Stimulated activated CD8-positive, alpha-beta memory T cell treated with anti-CD3 and anti-CD28 coated beads, Interleukin-12 subunit alpha, Interleukin-12 subunit beta, amount 100 ng/mL, for 4 hours (primary cell): Measurements from ENCODE around the gene DUSP5.
"Not testable (repeated sequence)": the region's sequence is repeated elsewhere in the genome, so short reads cannot be mapped to it uniquely, and the experiment has no call there.

ENCODE experiments used
- DNase-seq: peaks from one replicate; pipeline ENCODE4 v3.0.0-alpha.2; 2020; ENCODE audit warnings: low read depth

Gene DUSP5

GRCh38 chr10:110497438-110498086 lies at the start of gene DUSP5:
Gene DUSP5, plus strand, starts transcription at chr10:110497907. Its CDS starts 215 bp downstream, at chr10:110498122.
- peak; percentile 93 for DNase-seq

- no peak for DNase-seq
Observed at GRCh38 chr10:110448682-110449418, 48.9 kb upstream of the DUSP5 start.

GRCh38 chr10:110455446-110455845 lies 42.3 kb upstream of the DUSP5 start:
- peak; percentile 17 for DNase-seq

- no peak for DNase-seq
Observed at GRCh38 chr10:110456046-110456445, 41.7 kb upstream of the DUSP5 start.

- no peak for DNase-seq
Observed at GRCh38 chr10:110456523-110457091, 41.1 kb upstream of the DUSP5 start.

GRCh38 chr10:110457851-110458250 lies 39.9 kb upstream of the DUSP5 start:
- no peak for DNase-seq

GRCh38 chr10:110458266-110458920 lies 39.3 kb upstream of the DUSP5 start:
- DNase-seq = no peak

GRCh38 chr10:110459600-110459999 lies 38.1 kb upstream of the DUSP5 start:
- no peak for DNase-seq

GRCh38 chr10:110460111-110460809 lies 37.4 kb upstream of the DUSP5 start:
- DNase-seq = peak; percentile 66

GRCh38 chr10:110461088-110461487 lies 36.6 kb upstream of the DUSP5 start:
- no peak for DNase-seq

GRCh38 chr10:110461530-110461929 lies 36.2 kb upstream of the DUSP5 start:
- no peak for DNase-seq

- no peak for DNase-seq
Observed at GRCh38 chr10:110462166-110463095, 35.3 kb upstream of the DUSP5 start.

GRCh38 chr10:110468258-110468657 lies 29.4 kb upstream of the DUSP5 start:
- DNase-seq = not testable (repeated sequence)

- not testable (repeated sequence) for DNase-seq
Observed at GRCh38 chr10:110470541-110470940, 27.2 kb upstream of the DUSP5 start.

GRCh38 chr10:110471566-110472139 lies 26.1 kb upstream of the DUSP5 start:
- DNase-seq = no peak

- DNase-seq = no peak
Observed at GRCh38 chr10:110474017-110474416, 23.7 kb upstream of the DUSP5 start.

GRCh38 chr10:110474826-110475225 lies 22.9 kb upstream of the DUSP5 start:
- no peak for DNase-seq

- no peak for DNase-seq
Observed at GRCh38 chr10:110475722-110476515, 21.8 kb upstream of the DUSP5 start.

GRCh38 chr10:110479710-110480109 lies 18.0 kb upstream of the DUSP5 start:
- no peak for DNase-seq

- no peak for DNase-seq
Observed at GRCh38 chr10:110480387-110480786, 17.3 kb upstream of the DUSP5 start.
